Measurements from ENCODE around the gene NXPH3. TPM values are rescaled to one million over a fixed set of nuclear protein-coding genes. Genes with fewer than 3 reads are reported as not detected.

Gene NXPH3
- total RNA-seq, 2 donors from 2014 or later, result 61.7 to 131 TPM

DNA sequence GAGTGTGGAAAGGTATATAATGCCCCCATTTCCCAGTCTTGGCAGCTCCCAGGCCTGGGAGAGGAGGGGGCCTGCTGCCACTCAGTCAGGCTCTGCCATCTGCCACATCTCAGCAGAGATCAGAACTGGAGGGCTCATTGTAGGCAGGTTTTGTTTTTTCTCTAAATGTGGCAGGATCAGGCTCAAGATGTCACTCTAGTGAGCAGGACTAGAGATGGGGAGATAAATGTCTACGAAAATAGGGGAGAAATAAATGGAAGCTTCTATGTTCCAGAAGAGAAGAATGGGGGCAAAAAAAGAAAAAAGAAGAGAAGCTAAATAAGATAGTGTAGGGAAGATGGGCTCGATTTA lies 13.9 kb downstream of the NXPH3 start:
- DNase-seq (ENCODE audit: low spot score), result no peak
- Histone ChIP-seq H3K36me3 (no peaks in the 10 kb centered on the region), H3K4me1 (ENCODE audit: control insufficient read depth in 1 of 2, low read depth in 2 of 2) (peaks cover 14 to 44% of the 10 kb centered on the region in 2 donors), H3K27ac (peak overlapping the region; percentile 70 to 87), H3K9me3 (no peaks in the 10 kb centered on the region), H3K27me3 (replicated peaks; ENCODE audit: insufficient read depth) (no peaks in the 10 kb centered on the region), H3K4me3 (no peak overlapping the region)
- ATAC-seq (ENCODE audit: insufficient number of reproducible peaks, low FRiP score, low read depth), result no peak
- TF ChIP-seq, protein P1, sequence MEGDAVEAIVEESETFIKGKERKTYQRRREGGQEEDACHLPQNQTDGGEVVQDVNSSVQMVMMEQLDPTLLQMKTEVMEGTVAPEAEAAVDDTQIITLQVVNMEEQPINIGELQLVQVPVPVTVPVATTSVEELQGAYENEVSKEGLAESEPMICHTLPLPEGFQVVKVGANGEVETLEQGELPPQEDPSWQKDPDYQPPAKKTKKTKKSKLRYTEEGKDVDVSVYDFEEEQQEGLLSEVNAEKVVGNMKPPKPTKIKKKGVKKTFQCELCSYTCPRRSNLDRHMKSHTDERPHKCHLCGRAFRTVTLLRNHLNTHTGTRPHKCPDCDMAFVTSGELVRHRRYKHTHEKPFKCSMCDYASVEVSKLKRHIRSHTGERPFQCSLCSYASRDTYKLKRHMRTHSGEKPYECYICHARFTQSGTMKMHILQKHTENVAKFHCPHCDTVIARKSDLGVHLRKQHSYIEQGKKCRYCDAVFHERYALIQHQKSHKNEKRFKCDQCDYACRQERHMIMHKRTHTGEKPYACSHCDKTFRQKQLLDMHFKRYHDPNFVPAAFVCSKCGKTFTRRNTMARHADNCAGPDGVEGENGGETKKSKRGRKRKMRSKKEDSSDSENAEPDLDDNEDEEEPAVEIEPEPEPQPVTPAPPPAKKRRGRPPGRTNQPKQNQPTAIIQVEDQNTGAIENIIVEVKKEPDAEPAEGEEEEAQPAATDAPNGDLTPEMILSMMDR (IDR thresholded peaks at IDR 0.05), result no peak

DNA sequence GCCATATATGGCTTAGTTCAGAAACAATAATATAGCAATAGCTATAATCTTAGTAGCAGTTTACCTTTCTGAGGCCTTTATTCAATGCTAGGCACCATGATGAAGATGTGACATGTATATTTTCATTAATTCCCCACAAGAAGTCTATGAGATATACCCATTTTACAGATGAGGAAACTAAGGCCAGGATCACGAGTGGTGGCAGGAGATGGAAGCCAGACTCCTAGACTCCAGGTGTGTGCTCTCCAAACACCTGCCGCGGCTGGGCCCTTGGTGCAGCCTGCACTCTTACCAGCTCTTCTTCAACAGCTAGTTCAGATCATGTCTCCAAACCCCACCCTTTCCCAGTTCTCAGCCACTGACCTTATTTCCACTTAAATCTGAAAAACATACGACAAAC lies 15.2 kb downstream of the NXPH3 start:
- Histone ChIP-seq H3K36me3 (peaks cover 2% of the 10 kb centered on the region), H3K4me3 (no peak overlapping the region), H3K27me3 (replicated peaks; ENCODE audit: insufficient read depth) (no peaks in the 10 kb centered on the region), H3K4me1 (ENCODE audit: control insufficient read depth in 1 of 2, low read depth in 2 of 2) (peaks cover 14 to 36% of the 10 kb centered on the region in 2 donors), H3K27ac (no peak overlapping the region), H3K9me3 (no peaks in the 10 kb centered on the region)
- TF ChIP-seq, protein P1 (IDR thresholded peaks at IDR 0.05), result no peak
- no peak for DNase-seq (ENCODE audit: low spot score)
- ATAC-seq (ENCODE audit: insufficient number of reproducible peaks, low FRiP score, low read depth), result no peak

DNA sequence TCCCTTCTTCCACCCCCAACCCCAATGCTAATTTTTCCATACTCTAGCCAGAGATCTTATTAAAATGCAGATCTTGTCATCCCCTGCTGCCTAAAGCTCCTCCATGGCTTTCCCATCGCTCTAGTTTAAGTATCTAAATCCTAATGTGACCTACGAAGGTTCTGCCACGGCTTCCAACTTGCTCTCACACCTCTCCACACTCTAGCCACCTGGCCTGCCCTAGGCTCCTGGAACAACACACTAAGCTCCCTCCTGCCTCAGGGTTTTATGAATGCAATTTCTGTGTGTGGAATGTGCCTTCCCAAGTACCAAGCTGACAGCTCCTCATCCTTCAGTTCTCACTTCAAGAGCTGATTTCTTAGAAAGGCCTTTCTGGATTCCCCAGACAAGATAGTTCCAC lies 16.6 kb downstream of the NXPH3 start:
- Histone ChIP-seq H3K4me1 (ENCODE audit: control insufficient read depth in 1 of 2, low read depth in 2 of 2) (peaks cover 14 to 29% of the 10 kb centered on the region in 2 donors), H3K4me3 (no peak overlapping the region), H3K27me3 (replicated peaks; ENCODE audit: insufficient read depth) (no peaks in the 10 kb centered on the region), H3K27ac (peak overlapping the region in 1 of 2 donors; percentile 25), H3K9me3 (no peaks in the 10 kb centered on the region), H3K36me3 (peaks cover 9% of the 10 kb centered on the region)
- TF ChIP-seq, protein P1 (IDR thresholded peaks at IDR 0.05), result no peak
- DNase-seq (ENCODE audit: low spot score) (no peak), ATAC-seq (ENCODE audit: insufficient number of reproducible peaks, low FRiP score, low read depth) (no peak)

DNA sequence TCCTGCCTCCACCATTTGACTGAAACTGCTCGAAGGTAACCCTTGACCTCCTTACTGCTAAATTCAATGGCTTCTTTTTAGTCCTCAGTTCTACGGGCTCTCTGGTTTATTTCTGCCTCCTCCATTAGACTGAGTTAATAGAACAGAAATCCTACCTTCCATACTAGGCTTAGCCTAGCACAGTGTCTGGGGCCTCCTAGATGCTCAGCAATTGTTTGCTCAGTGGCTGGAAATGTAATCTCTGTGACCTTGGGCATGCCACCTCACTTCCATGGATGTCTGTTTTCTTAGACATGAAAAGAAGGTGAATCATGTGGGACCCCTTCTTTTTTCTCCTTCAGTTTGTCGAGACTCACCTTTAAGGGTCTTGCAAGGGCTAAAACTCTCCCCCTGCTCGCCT lies 19.7 kb downstream of the NXPH3 start:
- Histone ChIP-seq H3K4me1 (ENCODE audit: control insufficient read depth in 1 of 2, low read depth in 2 of 2) (peaks cover 7 to 18% of the 10 kb centered on the region in 2 donors), H3K4me3 (no peak overlapping the region), H3K27me3 (replicated peaks; ENCODE audit: insufficient read depth) (no peaks in the 10 kb centered on the region), H3K27ac (no peak overlapping the region), H3K9me3 (no peaks in the 10 kb centered on the region), H3K36me3 (peaks cover 18% of the 10 kb centered on the region)
- TF ChIP-seq, protein P1 (IDR thresholded peaks at IDR 0.05), result no peak
- ATAC-seq (ENCODE audit: insufficient number of reproducible peaks, low FRiP score, low read depth) (no peak), DNase-seq (ENCODE audit: low spot score) (no peak)

DNA sequence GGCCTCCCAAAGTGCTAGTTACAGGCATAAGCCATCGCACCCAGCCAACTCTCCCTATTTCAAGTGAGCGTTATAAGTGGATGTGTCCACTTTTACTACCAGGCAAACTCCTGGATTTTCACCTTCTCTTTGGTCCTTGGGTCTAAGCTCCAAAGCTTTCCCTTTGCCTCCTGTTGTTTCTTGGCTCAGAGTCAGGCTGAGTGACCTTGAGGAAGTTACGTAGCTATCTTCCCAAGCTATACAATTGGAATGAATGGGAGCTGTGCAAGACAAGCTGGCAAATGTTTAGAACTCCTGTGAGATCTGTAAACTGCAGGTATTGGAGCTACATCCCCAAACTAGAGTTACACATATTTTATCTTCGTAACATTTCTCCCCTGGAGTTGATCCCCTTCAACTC lies 20.3 kb downstream of the NXPH3 start:
- TF ChIP-seq, protein P1 (IDR thresholded peaks at IDR 0.05), result no peak
- H3K36me3 ChIP-seq, result peaks cover 24% of the 10 kb centered on the region
- H3K27me3 ChIP-seq (replicated peaks; ENCODE audit: insufficient read depth), result no peaks in the 10 kb centered on the region
- H3K4me3 ChIP-seq, result no peak overlapping the region
- ATAC-seq (ENCODE audit: insufficient number of reproducible peaks, low FRiP score, low read depth), result no peak
- H3K9me3 ChIP-seq, result no peaks in the 10 kb centered on the region
- H3K27ac ChIP-seq, result no peak overlapping the region
- no peak for DNase-seq (ENCODE audit: low spot score)
- peaks cover 7 to 18% of the 10 kb centered on the region in 2 donors for H3K4me1 ChIP-seq (ENCODE audit: control insufficient read depth in 1 of 2, low read depth in 2 of 2)
